CD4-positive, alpha-beta memory T cell (primary cell): ENCODE measurements around the gene EML6. TPM values are rescaled to one million over a fixed set of nuclear protein-coding genes. Genes with fewer than 3 reads are reported as not detected.
A peak's percentile ranks its signal among the peaks of the same experiment; 100 is the strongest.

Source experiments
- CTCF ChIA-PET: fragments of 350-600 bp; sonication (Branson Sonifier 250); formaldehyde crosslinking; loops from one replicate; lab custom pipeline; 2021; ENCODE audit warnings: inconsistent platforms; ENCODE audit not compliant: partially characterized antibody; lab: Charles Lee
- POLR2A ChIA-PET: fragments of 350-600 bp; sonication (Branson Sonifier 250); formaldehyde crosslinking; loops from one replicate; lab custom pipeline; 2021; ENCODE audit not compliant: partially characterized antibody; lab: Charles Lee
- DNase-seq, 5 donors: peaks; one replicate each; pipeline versions ENCODE4 v3.0.0 to v3.0.0-alpha.2; 2020 to 2022; ENCODE audit warnings: mixed read lengths in 1 of 5
- H3K27ac ChIP-seq: one replicate; pipeline ENCODE4 v1.7.0; 2013; ENCODE audit warnings: low read depth, low read length
- H3K27me3 ChIP-seq: 2 replicates; pipeline ENCODE4 v1.7.0; 2013; ENCODE audit warnings: mild to moderate bottlenecking, low read length, moderate library complexity; ENCODE audit not compliant: insufficient read depth
- H3K36me3 ChIP-seq: 2 replicates; pipeline ENCODE4 v1.7.0; 2013; ENCODE audit warnings: mild to moderate bottlenecking, low read length, moderate library complexity; ENCODE audit not compliant: insufficient read depth
- H3K4me1 ChIP-seq: 2 replicates; pipeline ENCODE4 v1.7.0; 2013; ENCODE audit warnings: mild to moderate bottlenecking, low read length, moderate library complexity; ENCODE audit not compliant: insufficient read depth
- H3K4me3 ChIP-seq, 2 donors: one replicate each; pipeline ENCODE4 v1.7.0; 2013; ENCODE audit warnings: low read length in 2 of 2, mild to moderate bottlenecking in 1 of 2
- H3K9me3 ChIP-seq, 2 donors: one replicate each; pipeline ENCODE4 v1.7.0; 2013; ENCODE audit warnings: low read length in 2 of 2, control low read depth in 1 of 2; ENCODE audit not compliant: control insufficient read depth in 1 of 2
- H3K27ac Mint-ChIP-seq, 7 donors: one replicate each; pipeline ENCODE4 v1.8.0; 2020 to 2021; ENCODE audit warnings: mixed read lengths in 7 of 7, mild to moderate bottlenecking in 6 of 7, inconsistent platforms in 3 of 7, moderate library complexity in 3 of 7
- H3K27me3 Mint-ChIP-seq, 2 donors: one replicate each; pipeline ENCODE4 v1.8.0; 2020 to 2021; ENCODE audit warnings: mixed read lengths in 2 of 2
- H3K36me3 Mint-ChIP-seq, 2 donors: one replicate each; pipeline ENCODE4 v1.8.0; 2020 to 2021; ENCODE audit warnings: mixed read lengths in 2 of 2, inconsistent platforms in 1 of 2, mild to moderate bottlenecking in 1 of 2
- H3K4me1 Mint-ChIP-seq, 4 donors: one replicate each; pipeline ENCODE4 v1.8.0; 2020 to 2021; ENCODE audit warnings: mixed read lengths in 4 of 4, mild to moderate bottlenecking in 1 of 4
- H3K4me3 Mint-ChIP-seq, 8 donors: one replicate each; pipeline ENCODE4 v1.8.0; 2020 to 2021; ENCODE audit warnings: mixed read lengths in 8 of 8, mild to moderate bottlenecking in 7 of 8, moderate library complexity in 6 of 8, inconsistent platforms in 3 of 8
- H3K9me3 Mint-ChIP-seq, 8 donors: one replicate each; pipeline ENCODE4 v1.8.0; 2020 to 2021; ENCODE audit warnings: mixed read lengths in 8 of 8, mild to moderate bottlenecking in 5 of 8, inconsistent platforms in 3 of 8, moderate library complexity in 1 of 8
- intact Hi-C: fragments of 100-400 bp; cut with micrococcal nuclease; formaldehyde crosslinking; loops from one replicate; pipeline ENCODE4 v1.15.1; 2023
- polyA plus RNA-seq, 2 donors: library from polyadenylated mRNA; unstranded; fragments of 300-500 nt; fragmentation: Illumina TruSeq; gene quantifications; one replicate each; pipeline ENCODE4 v1.2.3, GENCODE V29; 2021
- total RNA-seq, 2 experiments: library from RNA; stranded (reverse); gene quantifications; one replicate each; pipeline ENCODE4 v1.2.3, GENCODE V29; 2021

Gene EML6
- total and polyA plus RNA-seq, 4 experiments from 2014 or later: 0.02 to 3.9 (median 1.8) TPM; not detected in 1

- peaks cover 0 to 5% of the 10 kb centered on the region in 2 donors for H3K27me3 Mint-ChIP-seq
- POLR2A ChIA-PET: no interaction called here
- Histone ChIP-seq H3K36me3 (no peaks in the 10 kb centered on the region), H3K4me3 (no peak overlapping the region), H3K27me3 (no peaks in the 10 kb centered on the region), H3K9me3 (peaks cover 0 to 8% of the 10 kb centered on the region in 2 donors), H3K27ac (no peak overlapping the region), H3K4me1 (no peaks in the 10 kb centered on the region)
- no peaks in the 10 kb centered on the region for H3K4me1 Mint-ChIP-seq
- no peak for DNase-seq
- H3K27ac Mint-ChIP-seq: no peak overlapping the region
- H3K4me3 Mint-ChIP-seq: no peak overlapping the region
- H3K9me3 Mint-ChIP-seq: peaks cover 0 to 28% (median 21%) of the 10 kb centered on the region in 8 donors
- peaks cover 0 to 21% of the 10 kb centered on the region in 2 donors for H3K36me3 Mint-ChIP-seq
- CTCF ChIA-PET: interaction anchor here (1.3 kb wide), 1 partner anchor 67 kb away, joined by 3 read pairs; no protein-coding TSS in a partner anchor
- intact Hi-C loops: no loop called here
These were observed 49.1 kb downstream of the EML6 start for GRCh38 chr2:54772531-54772930.

GRCh38 chr2:54773233-54773632, 49.8 kb downstream of the EML6 start:
- peaks cover 2 to 5% of the 10 kb centered on the region in 2 donors for H3K27me3 Mint-ChIP-seq
- intact Hi-C loops: no loop called here
- H3K9me3 Mint-ChIP-seq: peaks cover 0 to 30% (median 22%) of the 10 kb centered on the region in 8 donors
- H3K4me1 Mint-ChIP-seq: no peaks in the 10 kb centered on the region
- H3K27ac ChIP-seq: no peak overlapping the region
- H3K4me3 Mint-ChIP-seq: no peak overlapping the region
- H3K27me3 ChIP-seq: no peaks in the 10 kb centered on the region
- CTCF ChIA-PET: interaction anchor here (1.3 kb wide), 1 partner anchor 67 kb away, joined by 3 read pairs; no protein-coding TSS in a partner anchor
- DNase-seq: no peak
- H3K36me3 ChIP-seq: no peaks in the 10 kb centered on the region
- peaks cover 0 to 8% of the 10 kb centered on the region in 2 donors for H3K9me3 ChIP-seq
- POLR2A ChIA-PET: no interaction called here
- H3K27ac Mint-ChIP-seq: no peak overlapping the region
- H3K4me3 ChIP-seq: no peak overlapping the region
- peaks cover 0 to 21% of the 10 kb centered on the region in 2 donors for H3K36me3 Mint-ChIP-seq
- no peaks in the 10 kb centered on the region for H3K4me1 ChIP-seq

- no peak for DNase-seq
- peaks cover 0 to 30% (median 22%) of the 10 kb centered on the region in 8 donors for H3K9me3 Mint-ChIP-seq
- H3K4me3 Mint-ChIP-seq: no peak overlapping the region
- Histone ChIP-seq H3K27me3 (no peaks in the 10 kb centered on the region), H3K27ac (no peak overlapping the region), H3K4me3 (no peak overlapping the region), H3K4me1 (no peaks in the 10 kb centered on the region), H3K9me3 (peaks cover 0 to 8% of the 10 kb centered on the region in 2 donors), H3K36me3 (no peaks in the 10 kb centered on the region)
- no peaks in the 10 kb centered on the region for H3K4me1 Mint-ChIP-seq
- peaks cover 0 to 21% of the 10 kb centered on the region in 2 donors for H3K36me3 Mint-ChIP-seq
- ChIA-PET CTCF (no interaction called here), POLR2A (no interaction called here)
- intact Hi-C loops: no loop called here
- peaks cover 2 to 5% of the 10 kb centered on the region in 2 donors for H3K27me3 Mint-ChIP-seq
- peak overlapping the region in 1 of 7 donors; percentile 34 for H3K27ac Mint-ChIP-seq
These were observed 50.4 kb downstream of the EML6 start for GRCh38 chr2:54773838-54774237.

- ChIA-PET POLR2A (no interaction called here), CTCF (no interaction called here)
- H3K27me3 Mint-ChIP-seq: peaks cover 2 to 8% of the 10 kb centered on the region in 2 donors
- Histone ChIP-seq H3K9me3 (peaks cover 0 to 8% of the 10 kb centered on the region in 2 donors), H3K4me1 (no peaks in the 10 kb centered on the region), H3K27me3 (no peaks in the 10 kb centered on the region), H3K4me3 (no peak overlapping the region), H3K27ac (no peak overlapping the region), H3K36me3 (no peaks in the 10 kb centered on the region)
- intact Hi-C loops: no loop called here
- H3K36me3 Mint-ChIP-seq: peaks cover 0 to 21% of the 10 kb centered on the region in 2 donors
- H3K27ac Mint-ChIP-seq: no peak overlapping the region
- H3K9me3 Mint-ChIP-seq: peaks cover 0 to 30% (median 22%) of the 10 kb centered on the region in 8 donors
- no peak for DNase-seq
- no peaks in the 10 kb centered on the region for H3K4me1 Mint-ChIP-seq
- no peak overlapping the region for H3K4me3 Mint-ChIP-seq
These were observed 52.2 kb downstream of the EML6 start for GRCh38 chr2:54775710-54776109.

GRCh38 chr2:54776494-54776893, 53.0 kb downstream of the EML6 start:
- Histone ChIP-seq H3K36me3 (no peaks in the 10 kb centered on the region), H3K27me3 (no peaks in the 10 kb centered on the region), H3K4me3 (no peak overlapping the region), H3K9me3 (peaks cover 0 to 8% of the 10 kb centered on the region in 2 donors), H3K4me1 (no peaks in the 10 kb centered on the region), H3K27ac (no peak overlapping the region)
- DNase-seq: no peak
- ChIA-PET POLR2A (no interaction called here), CTCF (no interaction called here)
- no peaks in the 10 kb centered on the region for H3K4me1 Mint-ChIP-seq
- intact Hi-C loops: no loop called here
- H3K4me3 Mint-ChIP-seq: no peak overlapping the region
- H3K36me3 Mint-ChIP-seq: peaks cover 0 to 21% of the 10 kb centered on the region in 2 donors
- peaks cover 0 to 30% (median 22%) of the 10 kb centered on the region in 8 donors for H3K9me3 Mint-ChIP-seq
- peaks cover 2 to 8% of the 10 kb centered on the region in 2 donors for H3K27me3 Mint-ChIP-seq
- H3K27ac Mint-ChIP-seq: no peak overlapping the region

GRCh38 chr2:54783349-54783748, 59.9 kb downstream of the EML6 start:
- no peak for DNase-seq
- Histone ChIP-seq H3K27me3 (no peaks in the 10 kb centered on the region), H3K9me3 (no peaks in the 10 kb centered on the region), H3K27ac (no peak overlapping the region), H3K36me3 (no peaks in the 10 kb centered on the region), H3K4me3 (no peak overlapping the region), H3K4me1 (no peaks in the 10 kb centered on the region)
- intact Hi-C loops: no loop called here
- Mint-ChIP-seq H3K9me3 (no peaks in the 10 kb centered on the region), H3K4me3 (no peak overlapping the region), H3K4me1 (no peaks in the 10 kb centered on the region), H3K27ac (no peak overlapping the region), H3K27me3 (peaks cover 1 to 6% of the 10 kb centered on the region in 2 donors), H3K36me3 (no peaks in the 10 kb centered on the region)
- CTCF ChIA-PET: no interaction called here
- POLR2A ChIA-PET: no interaction called here

GRCh38 chr2:54787270-54787669, 63.8 kb downstream of the EML6 start:
- Histone ChIP-seq H3K36me3 (no peaks in the 10 kb centered on the region), H3K4me3 (no peak overlapping the region), H3K27ac (no peak overlapping the region), H3K27me3 (no peaks in the 10 kb centered on the region), H3K9me3 (no peaks in the 10 kb centered on the region), H3K4me1 (no peaks in the 10 kb centered on the region)
- Mint-ChIP-seq H3K27me3 (peaks cover 1 to 5% of the 10 kb centered on the region in 2 donors), H3K36me3 (no peaks in the 10 kb centered on the region), H3K4me3 (no peak overlapping the region), H3K27ac (no peak overlapping the region), H3K9me3 (no peaks in the 10 kb centered on the region), H3K4me1 (no peaks in the 10 kb centered on the region)
- ChIA-PET CTCF (interaction anchor here (1.4 kb wide), 1 partner anchor 51 kb away, joined by 3 read pairs; no protein-coding TSS in a partner anchor), POLR2A (no interaction called here)
- intact Hi-C loops: no loop called here
- DNase-seq: no peak
